ENCODE results near the gene BTBD6. TPM values are rescaled to one million over a fixed set of nuclear protein-coding genes. Genes with fewer than 3 reads are reported as not detected.

Gene BTBD6
- polyA plus RNA-seq, 4 donors = 32.2 to 42.4 (median 37.6) TPM

- DNase-seq (ENCODE audit: low read depth in 4 of 4, low spot score in 3 of 4) = no peak
Measured at GRCh38 chr14:105226198-105226597, 22.1 kb upstream of the BTBD6 start.

DNA sequence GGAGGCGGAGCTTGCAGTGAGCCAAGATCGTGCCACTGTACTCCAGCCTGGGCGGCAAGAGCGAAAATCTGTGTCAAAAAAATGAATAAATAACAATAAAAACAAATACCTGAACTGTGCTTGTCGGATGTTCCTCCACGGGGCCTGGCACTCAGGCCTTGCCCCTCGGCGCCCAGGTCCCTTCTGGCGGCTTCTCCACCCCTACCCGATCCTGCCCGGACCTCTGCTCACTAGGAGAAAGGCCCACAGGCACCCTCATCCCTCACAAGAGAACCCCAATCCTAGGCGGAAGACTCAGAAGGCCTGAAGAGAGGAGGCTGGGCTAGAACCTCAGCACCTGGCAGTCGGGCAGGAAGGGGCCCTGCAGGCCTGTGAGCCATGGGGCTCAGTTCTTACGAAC, 21.0 kb upstream of the BTBD6 start:
- no peak for DNase-seq (ENCODE audit: low read depth in 4 of 4, low spot score in 3 of 4)

- DNase-seq (ENCODE audit: low read depth in 4 of 4, low spot score in 3 of 4) = no peak
Measured at GRCh38 chr14:105228562-105228961, 19.8 kb upstream of the BTBD6 start.

GRCh38 chr14:105229099-105229655, 19.2 kb upstream of the BTBD6 start:
- no peak for DNase-seq (ENCODE audit: low read depth in 4 of 4, low spot score in 3 of 4)

GRCh38 chr14:105240811-105241576, 7.3 kb upstream of the BTBD6 start:
- no peak for DNase-seq (ENCODE audit: low read depth in 4 of 4, low spot score in 3 of 4)

GRCh38 chr14:105241641-105242040, 6.7 kb upstream of the BTBD6 start:
- DNase-seq (ENCODE audit: low read depth in 4 of 4, low spot score in 3 of 4) = no peak

GRCh38 chr14:105244334-105244733, 4.0 kb upstream of the BTBD6 start:
- no peak for DNase-seq (ENCODE audit: low read depth in 4 of 4, low spot score in 3 of 4)

DNA sequence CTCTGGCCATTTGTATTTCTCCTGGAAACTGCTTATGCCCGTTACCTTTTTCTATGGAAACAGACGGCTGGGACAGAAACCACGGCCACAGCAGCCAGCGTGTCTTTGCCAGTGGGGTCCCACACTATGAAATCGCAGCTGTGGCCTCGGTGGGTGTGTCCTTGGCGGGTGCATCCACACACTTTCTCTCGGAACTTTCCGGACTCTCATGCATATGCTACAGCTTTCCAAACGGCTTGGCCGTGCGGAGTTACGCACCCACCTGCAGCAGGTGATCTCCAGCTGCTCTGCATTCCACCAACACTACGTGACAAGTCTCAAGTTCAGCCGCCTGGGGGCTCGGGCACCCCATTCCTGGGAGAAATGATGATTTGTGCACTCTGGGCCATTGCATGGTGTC, 1.3 kb upstream of the BTBD6 start:
- no peak for DNase-seq (ENCODE audit: low read depth in 4 of 4, low spot score in 3 of 4)

- DNase-seq (ENCODE audit: low read depth in 4 of 4, low spot score in 3 of 4) = no peak
Measured at GRCh38 chr14:105247715-105248367, 492 bp upstream of the BTBD6 start.

DNA sequence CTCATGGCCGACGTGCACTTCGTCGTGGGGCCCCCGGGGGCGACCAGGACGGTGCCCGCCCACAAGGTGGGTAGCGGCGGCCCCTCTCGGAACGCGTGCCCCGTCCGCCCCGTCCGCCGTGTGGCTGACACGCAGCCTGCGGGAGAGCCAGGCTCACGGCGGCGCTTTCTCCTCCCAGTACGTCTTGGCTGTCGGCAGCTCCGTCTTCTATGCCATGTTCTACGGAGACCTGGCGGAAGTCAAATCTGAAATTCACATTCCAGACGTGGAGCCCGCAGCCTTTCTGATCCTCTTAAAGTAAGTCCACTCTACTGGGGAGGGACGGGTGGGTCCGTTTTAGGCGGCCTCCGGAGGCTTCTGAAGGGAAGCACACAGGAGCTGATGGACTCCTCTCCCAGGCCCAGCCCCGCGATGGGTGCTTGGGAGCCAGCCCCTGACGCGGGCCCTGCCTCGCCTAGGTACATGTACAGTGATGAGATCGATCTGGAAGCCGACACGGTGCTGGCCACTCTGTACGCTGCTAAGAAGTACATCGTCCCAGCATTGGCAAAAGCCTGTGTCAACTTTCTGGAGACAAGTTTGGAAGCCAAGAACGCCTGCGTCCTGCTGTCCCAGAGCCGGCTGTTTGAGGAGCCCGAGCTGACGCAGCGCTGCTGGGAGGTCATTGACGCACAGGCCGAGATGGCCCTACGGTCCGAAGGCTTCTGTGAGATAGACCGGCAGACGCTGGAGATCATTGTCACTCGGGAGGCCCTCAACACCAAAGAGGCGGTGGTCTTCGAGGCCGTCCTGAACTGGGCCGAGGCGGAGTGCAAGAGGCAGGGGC, 1.1 kb downstream of the BTBD6 start:
- DNase-seq (ENCODE audit: low read depth in 4 of 4, low spot score in 3 of 4) = no peak

GRCh38 chr14:105250008-105250366, 1.7 kb downstream of the BTBD6 start:
- DNase-seq (ENCODE audit: low read depth in 4 of 4, low spot score in 3 of 4) = no peak

DNA sequence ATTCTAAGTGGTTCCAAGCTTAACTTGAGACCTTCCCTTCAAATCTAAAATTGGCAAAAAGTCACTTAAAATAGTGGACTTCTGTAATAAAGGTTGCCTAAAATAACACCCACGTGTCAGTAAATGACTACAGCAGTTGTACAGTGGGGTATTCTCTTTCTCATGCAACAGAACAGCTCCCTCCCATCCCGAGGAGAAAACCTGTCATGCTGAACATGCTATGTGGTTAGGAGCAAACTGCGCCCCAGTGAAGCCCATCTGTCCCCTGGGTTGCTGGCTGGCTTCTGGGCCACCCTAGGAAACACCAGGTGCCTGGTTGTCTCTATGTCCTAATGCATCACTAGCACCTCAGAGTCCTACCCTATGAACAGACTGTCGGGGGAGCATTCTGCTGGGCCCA, 2.7 kb downstream of the BTBD6 start:
- DNase-seq (ENCODE audit: low read depth in 4 of 4, low spot score in 3 of 4) = no peak

GRCh38 chr14:105251920-105252319, 3.6 kb downstream of the BTBD6 start:
- DNase-seq (ENCODE audit: low read depth in 4 of 4, low spot score in 3 of 4) = no peak

DNA sequence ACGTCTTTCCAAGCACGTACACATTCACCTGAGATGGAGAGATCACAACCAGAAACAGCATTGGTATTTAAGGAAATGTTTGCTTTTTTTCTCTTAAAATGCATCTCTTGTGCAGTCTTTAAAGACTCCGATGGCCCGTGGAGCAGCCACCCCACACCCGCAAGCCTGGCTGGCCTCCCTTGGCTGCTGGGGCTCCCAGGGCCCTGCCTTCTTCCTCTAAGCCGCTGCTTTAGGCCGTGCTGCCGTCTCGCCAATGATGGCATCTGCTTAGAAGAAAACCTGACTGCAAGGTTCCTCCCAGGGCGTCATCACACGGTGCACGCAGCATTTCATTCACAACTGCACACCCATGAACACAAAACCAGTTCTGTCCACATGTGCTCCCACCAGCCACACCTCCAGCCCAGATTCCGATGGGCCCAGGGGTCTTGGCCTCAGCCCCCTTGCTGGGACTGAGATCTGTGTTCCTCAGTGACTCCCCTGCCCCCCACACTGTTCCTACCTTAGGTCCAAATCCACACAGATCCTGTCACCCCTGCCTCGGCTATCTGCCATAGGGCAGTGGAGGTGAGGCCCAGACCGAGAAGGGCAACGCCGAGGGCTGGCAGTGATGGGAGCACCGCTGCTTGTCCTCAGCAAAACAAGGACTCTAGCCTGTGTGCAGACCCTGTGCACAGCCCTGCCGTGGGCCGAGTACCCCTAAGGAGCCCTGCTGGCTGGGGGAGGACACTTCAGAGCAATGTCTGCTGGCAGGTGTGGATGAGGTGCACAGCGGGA, 4.4 kb downstream of the BTBD6 start:
- no peak for DNase-seq (ENCODE audit: low read depth in 4 of 4, low spot score in 3 of 4)

GRCh38 chr14:105253329-105253682, 5.0 kb downstream of the BTBD6 start:
- DNase-seq (ENCODE audit: low read depth in 4 of 4, low spot score in 3 of 4) = no peak

- no peak for DNase-seq (ENCODE audit: low read depth in 4 of 4, low spot score in 3 of 4)
Measured at GRCh38 chr14:105255021-105255507, 6.7 kb downstream of the BTBD6 start.

DNA sequence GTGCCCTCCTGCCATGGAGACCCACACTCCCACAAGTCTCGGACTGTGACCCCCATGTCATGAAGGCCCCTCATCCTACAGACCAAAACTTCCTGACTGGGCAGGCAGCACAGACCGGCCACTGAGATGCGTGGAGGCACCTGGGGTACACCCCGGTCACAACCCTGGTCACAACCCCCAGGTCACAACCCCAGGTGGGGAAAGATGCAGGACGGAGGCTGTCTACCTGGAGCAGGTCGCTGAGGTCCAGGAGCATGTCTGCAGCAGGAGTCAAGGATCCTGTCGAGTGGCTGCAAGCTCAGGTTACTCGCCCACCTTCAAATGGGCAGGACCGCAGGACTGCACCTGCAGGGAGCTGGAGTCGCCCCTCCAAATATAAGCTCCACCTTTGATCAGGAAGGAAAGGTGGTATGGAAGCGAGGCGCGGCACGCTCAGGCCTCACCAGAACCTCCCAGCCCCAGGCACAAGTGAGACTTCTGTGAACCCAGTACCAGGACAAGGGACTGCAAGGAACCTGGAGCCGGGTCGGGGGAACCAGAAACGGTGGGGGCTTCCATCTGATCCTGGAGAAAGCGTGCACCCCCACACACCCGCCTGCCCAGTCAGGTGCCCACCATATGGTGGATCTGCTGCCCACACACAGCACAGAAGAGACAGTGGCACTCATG, 8.1 kb downstream of the BTBD6 start:
- DNase-seq (ENCODE audit: low read depth in 4 of 4, low spot score in 3 of 4) = no peak

GRCh38 chr14:105257464-105257863, 9.1 kb downstream of the BTBD6 start:
- DNase-seq (ENCODE audit: low read depth in 4 of 4, low spot score in 3 of 4) = no peak

- DNase-seq (ENCODE audit: low read depth in 4 of 4, low spot score in 3 of 4) = no peak
Measured at GRCh38 chr14:105258846-105259245, 10.5 kb downstream of the BTBD6 start.

DNA sequence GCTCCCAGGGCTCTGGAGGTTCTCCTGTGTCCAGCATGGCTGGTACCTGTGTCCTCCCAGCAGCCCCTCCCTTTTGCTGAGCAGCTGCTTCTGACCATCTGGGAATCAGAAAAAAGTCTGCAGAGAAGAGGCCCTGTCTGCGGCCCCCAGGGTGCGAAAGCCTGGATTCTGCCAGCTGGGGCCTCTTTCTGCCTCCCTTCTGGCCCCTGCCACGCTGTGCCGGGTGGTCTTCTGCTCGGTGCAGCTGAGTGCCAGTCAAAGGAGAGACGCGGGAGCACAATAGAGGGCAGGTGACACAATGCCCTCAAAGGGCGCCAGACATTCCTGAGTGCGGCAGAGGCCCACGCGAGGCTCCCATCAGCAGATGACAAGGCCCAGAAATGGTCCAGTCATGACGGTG, 12.6 kb downstream of the BTBD6 start:
- DNase-seq (ENCODE audit: low read depth in 4 of 4, low spot score in 3 of 4) = no peak

Data from right renal pelvis (tissue), 4 donors.